GM12891 (cell line): Measurements from ENCODE around the gene EIF2S3B.

ENCODE experiments used
- POLR2A ChIP-seq: IDR thresholded peaks from 2 replicates; pipeline ENCODE4 v1.6.1; 2011; ENCODE audit warnings: low read depth, low read length, control low read depth
- POLR2AphosphoS5 ChIP-seq: IDR thresholded peaks from 2 replicates; pipeline ENCODE4 v1.6.1; 2011; ENCODE audit warnings: low read depth, low read length, control low read depth

GRCh38 chr12:10469701-10470100, 36.0 kb upstream of the EIF2S3B start:
- TF ChIP-seq POLR2A = no peak
- TF ChIP-seq POLR2AphosphoS5 = no peak
